HG02840 (cell line): ENCODE measurements around the gene AQP12B.
"Not testable (repeated sequence)": the region's sequence is repeated elsewhere in the genome, so short reads cannot be mapped to it uniquely, and the experiment has no call there.

Experiments used
- ATAC-seq: cut with Tn5 transposase; IDR thresholded peaks from one replicate; pipeline ENCODE4 v1.9.1; 2021; ENCODE audit warnings: mild to moderate bottlenecking, moderate library complexity, moderate number of reproducible peaks; ENCODE audit not compliant: unreplicated experiment, low FRiP score

AQP12B gene

DNA sequence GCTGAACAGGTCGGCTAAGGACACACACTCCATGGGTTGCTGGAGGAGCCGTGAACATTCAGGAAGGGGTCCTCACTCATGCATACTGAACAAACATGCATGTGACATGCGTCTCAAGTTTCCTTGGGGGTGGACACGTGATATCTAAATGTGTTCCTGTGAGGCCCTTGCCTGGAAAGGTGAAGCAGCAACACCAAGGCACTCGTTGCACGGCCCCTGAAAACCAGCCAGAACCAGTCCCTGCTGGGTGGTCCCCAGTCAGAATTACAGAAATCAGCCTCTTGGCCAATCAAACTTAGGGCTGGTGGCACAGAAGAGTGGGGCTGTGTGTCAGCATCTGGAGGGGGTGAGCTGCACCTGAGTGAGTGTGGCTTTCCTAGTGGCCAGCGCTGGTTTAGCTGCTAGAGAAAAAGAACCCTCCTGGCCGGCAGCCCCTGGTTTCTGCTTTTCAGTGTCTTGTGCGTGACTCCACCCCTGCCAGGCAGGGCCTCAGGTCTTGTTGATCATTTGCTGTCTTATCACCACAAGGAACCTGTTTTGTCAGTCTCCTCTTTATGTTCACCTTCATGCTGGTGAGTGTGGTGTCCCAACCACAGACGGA is 3.2 kb upstream of the AQP12B start:
- no peak for ATAC-seq

DNA sequence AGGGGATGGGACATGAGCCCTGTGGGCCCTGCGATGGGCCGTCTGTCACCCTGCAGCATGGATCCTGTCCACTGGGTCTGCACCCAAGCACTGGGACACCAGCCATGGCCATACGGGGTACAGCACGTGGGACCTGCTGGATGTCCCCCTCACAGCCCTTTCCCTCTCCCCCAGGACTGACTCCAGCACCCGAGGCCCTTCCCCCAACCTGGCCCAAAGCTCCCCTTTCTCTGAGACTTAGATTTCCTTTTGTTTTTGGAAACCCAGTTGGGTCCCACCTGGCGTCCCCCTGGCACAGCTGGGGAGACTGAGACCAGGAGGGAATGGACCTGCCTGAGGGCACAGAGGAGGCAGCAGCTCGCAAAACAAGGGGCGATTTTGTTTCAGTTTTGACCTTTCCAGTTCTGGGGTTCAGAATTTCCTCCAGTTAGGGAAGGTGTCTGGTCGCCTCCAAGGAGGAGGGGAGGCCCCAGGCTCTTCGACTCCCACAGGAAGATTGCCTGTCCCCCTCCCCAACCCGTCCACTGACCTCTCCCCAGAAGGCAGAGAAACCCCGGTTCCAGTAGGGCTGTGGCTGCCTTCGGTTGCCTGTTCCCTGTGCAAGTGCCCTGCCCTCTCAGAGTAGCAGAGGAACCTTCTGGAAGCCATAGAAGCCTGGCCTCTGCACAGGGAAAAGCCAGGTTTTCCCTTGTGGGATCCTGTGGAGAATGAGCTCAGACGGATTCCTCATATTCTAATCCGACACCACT is 1.5 kb upstream of the AQP12B start:
- ATAC-seq: not testable (repeated sequence)

DNA sequence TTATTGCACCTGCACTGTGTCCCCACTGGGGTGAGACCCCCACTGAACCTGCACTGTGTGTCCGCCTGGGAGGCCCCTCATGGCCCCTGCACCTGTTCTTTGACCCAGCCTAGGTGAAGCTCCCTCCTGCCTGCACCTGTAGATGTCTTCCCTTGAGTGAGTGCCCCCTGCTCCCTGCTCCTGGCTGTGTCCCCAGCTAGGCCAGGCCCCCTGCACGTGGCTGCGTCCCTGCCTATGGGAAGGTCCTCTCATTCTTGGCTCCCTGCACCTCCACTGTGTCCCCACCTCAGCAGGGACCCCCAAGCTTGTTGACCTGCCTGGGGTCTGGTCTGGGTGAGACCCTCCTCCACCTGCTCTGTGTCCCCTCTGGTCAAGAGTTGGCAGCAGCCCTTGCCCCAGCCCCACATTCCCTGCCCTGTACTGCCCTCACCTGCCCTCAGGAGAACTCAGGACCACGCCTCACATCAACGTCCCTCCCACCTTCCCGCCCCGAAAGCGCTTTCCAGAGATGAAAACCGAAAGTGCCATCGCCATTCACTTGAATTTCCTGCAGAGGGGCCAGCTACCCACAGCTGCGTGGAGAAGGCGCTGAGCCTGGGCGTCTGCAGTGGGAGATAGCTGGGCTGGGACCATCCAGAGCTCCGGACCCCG is 769 bp upstream of the AQP12B start:
- ATAC-seq: not testable (repeated sequence)

DNA sequence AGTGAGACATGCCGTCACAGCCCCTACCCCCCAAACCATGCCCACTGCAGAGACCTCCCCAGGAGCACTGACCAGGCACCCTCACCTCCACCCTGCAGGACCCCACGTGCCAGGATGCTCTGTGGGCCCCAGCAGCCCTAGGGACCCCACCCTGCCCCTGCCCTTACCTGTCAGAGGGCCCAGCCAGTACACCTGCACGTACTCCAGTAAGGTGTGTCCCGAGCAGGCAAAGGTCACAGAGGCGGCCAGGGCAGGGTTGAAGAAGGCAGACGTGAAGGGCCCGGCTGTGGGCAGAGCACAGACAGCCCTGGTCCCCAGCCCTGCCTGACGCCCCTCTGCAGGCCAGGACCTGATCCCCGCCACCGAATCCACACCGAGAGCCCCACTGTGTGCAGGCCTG is 2.5 kb downstream of the AQP12B start:
- not testable (repeated sequence) for ATAC-seq

DNA sequence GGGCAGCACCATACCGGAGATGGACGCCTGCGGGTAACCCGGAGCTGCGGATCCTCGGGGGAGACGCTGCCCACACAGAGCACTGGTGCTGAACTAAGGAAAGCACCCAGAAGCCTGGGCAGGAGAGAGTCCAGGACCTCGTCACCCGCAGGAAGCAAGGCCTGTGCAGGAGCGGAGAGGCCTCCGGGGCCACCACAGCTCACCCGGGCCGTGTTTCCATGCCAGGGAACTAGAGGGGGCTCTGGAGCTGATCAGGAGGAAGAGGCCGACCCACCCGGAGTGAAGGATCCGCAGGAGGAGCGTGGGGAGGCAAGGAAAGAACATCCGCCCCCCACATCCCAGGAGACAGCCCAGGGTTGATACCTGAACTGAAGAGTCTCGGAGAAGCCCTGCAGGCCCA is 3.8 kb downstream of the AQP12B start:
- not testable (repeated sequence) for ATAC-seq

DNA sequence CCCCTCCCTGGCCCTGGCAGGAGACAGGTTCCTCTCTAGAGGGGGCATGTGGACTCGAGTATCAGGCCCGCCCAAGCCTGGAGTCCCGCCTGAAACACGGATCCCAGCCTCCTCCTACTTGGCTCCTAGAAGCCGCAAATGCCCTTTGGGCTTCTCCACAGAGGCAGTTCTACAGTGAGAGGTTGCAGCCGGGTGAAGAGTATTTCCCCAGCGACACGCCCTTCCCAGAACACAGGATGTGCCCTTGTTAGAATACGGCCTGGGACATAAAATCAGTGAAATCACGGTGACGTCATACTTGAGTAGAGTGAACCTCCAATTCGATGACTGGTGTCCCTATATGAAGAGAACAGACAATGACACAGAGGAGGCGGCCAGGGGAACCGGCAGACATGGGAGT is 4.6 kb downstream of the AQP12B start:
- not testable (repeated sequence) for ATAC-seq

DNA sequence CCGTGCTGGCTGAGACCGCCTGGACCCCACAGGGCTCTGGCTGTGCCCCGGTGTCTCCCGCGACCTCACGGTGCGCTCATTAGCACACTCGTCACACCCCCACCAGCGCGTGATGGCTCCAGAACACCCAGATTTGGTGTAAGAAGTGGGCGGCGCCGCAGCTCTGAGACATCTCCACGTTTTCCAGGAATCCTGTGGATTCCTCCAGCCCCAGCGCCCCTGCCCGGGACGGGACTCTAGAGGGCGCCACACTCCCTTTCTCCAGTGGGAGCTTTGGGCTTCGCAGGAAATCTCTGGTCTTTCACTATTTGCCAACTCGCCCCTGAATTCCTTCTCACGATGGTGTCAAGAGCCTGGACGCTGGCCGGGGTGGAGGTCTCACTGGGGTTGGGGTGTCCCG is 7.3 kb downstream of the AQP12B start:
- not testable (repeated sequence) for ATAC-seq

DNA sequence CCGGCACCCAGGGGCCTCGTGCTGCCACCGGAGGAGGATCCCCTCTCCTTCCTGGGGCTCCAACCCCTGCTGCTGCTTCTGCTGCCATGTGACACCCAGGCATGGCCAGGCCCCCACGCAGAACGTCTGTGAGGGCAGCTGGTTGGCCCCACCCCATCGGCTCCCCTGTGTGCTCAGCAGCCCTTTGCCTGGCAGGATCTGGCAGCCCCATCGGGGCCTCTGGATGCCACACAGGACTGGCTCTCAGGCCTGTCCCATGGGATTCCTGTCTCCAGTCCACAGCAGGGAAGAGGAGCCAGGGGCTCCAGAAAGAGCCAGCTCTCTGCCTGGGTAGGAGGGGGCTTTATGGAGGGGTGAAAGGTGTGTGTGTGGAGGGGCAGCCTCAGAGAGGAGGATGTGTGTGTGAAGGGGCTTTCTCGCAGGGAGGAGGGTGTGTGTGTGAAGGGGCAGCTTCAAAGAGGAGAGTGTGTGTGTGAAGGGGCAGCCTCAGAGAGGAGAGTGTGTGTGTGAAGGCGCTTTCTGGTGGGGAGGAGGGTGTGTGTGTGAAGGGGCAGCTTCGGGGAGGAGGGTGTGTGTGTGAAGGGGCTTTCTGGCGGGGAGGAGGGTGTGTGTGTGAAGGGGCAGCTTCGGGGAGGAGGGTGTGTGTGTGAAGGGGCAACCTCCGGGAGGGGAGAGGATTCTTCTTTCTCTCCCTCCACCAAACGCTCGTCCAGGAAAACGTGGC is 8.1 kb downstream of the AQP12B start:
- not testable (repeated sequence) for ATAC-seq

DNA sequence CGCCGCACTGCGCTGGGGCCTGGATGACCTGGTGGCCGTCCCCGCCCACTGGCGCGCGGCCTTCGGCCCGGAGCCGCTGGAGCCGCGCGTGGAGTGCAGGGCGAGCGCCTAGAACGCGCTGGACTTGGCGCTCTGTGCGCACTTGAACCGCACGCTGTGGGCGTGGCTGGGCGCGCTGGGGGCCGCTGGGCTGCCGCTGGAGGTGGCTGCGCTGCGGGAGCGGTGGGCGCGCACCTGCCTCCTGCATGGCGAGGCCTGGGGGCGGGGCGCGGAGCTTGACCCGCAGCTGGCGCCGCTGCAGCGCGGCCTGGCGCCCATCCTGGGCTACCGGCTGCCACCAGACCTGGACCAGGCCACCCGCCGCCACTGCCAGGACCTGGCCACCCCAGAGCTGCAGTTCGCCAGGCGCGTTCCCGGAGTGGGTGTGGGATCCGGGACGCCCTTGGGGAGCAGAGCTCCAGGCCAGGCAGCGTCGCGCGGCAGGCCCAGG is 9.9 kb downstream of the AQP12B start:
- no peak for ATAC-seq

DNA sequence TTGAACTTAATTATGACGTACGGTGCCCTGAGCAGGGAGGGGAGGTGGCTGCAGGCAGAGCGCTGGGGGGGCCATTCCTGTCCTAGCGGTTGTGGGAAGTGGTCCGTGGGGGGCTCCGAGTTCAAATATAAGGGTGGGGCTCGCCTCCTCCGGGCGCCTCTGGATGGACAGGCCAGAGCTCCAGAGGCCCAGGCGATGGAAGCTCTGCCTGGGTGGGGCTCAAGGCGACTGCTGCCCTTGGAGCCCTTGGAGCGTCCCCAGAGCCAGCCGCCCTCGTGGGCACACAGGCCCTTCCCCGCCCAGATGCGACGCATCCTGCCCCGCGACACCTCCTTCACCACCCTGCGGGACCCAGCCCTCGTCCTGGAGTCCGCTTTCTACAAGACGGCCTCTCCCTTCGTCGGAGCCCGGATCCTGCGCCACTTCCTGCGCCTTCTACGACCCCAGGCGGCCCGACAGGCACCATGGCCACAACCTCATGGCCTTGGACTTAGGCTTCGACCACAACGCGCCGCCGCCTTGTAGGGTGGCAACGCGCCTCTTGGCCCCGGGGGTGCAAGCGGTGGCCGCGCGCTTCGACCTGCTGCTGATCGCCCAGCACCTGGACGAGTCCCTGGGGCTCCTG is 10.5 kb downstream of the AQP12B start:
- no peak for ATAC-seq

DNA sequence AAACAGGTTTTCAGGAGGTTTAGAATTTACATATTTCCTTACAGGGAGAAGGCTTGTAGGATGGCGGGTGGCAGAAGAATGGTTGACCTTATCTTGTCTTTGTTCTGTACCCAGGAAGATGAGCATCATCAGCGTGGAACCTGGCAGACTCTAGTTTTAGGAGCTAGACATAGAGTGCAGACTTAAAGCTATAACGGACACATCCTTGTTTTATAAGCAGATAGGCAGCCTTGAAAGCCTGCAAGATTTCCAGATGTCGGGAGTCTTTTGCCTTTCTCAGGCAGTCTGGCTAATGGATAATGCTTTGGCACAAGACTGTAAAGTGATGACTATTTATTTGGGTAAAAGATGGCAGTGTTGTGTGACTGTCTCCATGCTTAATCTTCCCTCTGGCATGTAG is 11.7 kb downstream of the AQP12B start:
- no peak for ATAC-seq

DNA sequence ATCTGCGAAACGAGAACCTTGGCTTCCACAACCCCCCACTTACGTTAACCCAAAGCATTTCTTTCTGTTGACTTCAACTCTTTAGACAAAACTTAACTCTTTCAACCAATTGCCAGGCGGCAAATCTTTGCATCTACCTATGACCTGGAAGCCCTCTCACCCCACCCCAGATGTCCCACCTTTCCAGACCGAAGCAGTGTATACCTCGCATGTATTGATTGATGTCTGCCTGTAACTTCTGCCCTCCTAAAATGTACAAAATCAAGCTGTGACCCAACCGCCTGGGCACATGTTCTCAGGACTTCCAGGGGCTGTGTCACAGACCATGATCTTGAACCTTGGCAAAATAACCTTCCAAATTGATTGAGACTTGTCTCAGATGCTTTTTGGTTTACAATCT is 12.3 kb downstream of the AQP12B start:
- no peak for ATAC-seq

DNA sequence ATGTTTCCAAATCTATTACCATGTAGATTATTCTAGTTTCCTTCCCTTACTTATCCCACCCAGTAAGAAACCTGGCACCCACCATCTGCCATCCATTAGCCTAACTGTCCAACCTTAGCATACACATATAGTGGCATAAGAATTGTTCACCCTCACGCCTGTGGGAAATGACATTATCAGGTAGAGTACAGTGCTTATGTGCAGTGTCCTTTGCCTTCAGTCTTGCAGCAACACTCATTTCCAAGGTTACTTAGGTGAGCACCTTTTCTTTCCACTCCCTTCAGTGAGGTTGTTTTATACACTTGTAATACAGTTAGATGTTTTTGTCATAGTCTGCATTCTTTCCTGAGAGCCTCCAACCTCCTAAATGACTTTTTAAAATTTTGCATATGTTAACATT is 18.1 kb downstream of the AQP12B start:
- no peak for ATAC-seq

DNA sequence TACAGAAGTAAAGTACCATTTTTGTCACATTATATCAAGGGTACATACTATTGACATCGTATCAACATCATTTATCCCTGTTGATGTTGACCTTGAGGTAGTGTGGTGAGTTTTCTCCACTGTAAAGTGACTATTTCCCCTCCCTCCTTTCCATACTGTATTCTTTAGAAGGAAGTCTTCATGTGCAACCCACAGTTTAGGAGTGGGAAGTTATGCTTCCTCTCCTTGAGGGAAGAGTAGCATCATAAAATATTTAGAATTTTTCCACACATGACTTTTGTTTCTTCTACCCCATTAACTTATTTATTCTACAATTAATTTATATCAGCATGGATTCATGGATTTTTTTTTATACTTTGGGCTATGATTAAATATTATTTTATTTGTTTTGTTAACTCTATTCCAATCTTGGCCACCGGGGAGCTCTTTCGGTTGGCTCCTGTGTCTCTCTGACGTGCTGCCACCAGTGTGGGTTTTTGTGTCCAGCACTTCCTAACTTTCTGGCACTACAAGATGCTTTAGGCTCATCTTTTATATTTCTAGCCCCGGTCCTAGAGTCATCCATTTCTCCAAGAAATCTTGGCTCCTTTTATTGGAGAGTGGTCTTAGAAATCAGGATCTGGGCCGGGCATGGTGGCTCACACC is 19.0 kb downstream of the AQP12B start:
- ATAC-seq: no peak

DNA sequence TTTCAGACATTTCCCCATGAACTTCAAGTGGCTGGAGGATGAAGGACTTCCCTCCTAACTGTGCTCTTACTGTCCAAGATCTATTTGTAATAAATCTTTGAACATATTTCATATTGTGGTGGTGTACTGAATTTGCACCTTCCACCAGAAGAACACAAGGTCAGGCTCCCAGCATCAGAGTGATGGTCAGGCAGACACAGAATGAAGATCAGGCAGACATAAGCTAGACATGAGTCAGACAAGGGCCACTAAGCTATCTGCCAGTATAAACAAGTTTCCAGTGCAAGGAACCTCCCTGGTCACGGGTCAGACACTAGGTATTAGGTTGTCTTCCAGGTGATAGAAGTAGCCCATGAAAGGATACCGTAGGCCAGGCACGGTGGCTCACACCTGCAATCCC is 20.0 kb downstream of the AQP12B start:
- ATAC-seq: no peak

DNA sequence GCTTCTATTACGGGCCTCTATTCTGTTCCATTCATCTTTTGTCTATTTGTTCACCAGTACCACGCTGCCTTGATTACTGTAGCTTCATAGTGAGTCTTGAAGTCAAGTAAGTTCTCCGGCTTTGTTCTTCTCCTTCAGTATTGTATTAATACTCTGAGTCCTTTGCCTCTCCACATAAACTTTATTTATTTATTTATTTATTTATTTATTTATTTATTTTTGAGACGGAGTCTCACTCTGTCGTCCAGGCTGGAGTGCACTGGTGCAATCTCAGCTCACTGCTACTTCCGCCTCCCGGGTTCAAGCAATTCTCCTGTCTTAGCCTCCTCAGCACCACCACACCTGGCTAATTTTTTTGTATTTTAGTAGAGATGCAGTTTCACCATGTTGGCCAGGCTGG is 22.8 kb downstream of the AQP12B start:
- not testable (repeated sequence) for ATAC-seq

DNA sequence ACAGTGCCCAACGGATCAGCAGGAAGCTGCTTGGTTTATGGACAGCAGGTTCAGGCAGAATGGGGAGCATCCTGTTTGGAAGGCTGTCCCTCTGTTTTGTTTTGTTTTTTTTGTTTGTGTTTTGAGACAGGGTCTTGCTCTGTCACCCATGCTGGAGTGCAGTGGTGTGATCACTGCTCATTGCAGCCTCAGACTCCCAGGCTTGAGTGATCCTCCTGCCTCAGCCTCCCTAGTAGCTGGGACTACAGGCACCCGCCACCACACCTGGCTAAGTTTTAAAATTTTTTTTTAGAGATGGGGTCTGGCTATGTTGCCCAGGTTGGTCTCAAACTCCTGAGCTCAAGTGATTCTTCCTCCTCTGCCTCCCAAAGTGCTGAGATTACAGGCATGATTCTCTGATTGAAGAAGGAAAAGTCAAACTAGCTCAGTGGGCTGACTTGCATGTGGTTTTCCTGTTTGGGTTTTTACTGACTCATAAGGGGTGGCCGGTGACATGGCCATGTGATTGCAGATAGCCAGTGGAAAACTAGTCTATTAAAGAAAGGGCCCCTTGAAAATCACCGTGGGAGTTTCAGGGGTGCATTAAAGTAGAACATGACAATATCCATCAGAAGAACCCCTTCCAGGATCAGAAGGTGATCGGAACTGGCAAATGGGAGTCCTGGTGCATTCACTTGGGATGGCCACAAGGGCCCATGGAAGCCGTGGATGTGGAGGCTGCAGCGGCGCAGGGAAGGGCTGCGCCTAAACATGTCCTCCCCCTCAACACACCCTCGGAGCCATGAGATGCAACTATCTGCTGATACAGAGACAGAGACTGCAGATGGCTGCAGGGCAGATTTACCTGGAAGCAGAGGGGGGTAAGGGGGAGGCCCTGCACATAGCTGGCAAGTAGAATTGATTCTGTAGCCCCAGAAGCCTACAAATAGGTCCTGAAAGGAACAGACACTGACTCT is 26.5 kb downstream of the AQP12B start:
- no peak for ATAC-seq

DNA sequence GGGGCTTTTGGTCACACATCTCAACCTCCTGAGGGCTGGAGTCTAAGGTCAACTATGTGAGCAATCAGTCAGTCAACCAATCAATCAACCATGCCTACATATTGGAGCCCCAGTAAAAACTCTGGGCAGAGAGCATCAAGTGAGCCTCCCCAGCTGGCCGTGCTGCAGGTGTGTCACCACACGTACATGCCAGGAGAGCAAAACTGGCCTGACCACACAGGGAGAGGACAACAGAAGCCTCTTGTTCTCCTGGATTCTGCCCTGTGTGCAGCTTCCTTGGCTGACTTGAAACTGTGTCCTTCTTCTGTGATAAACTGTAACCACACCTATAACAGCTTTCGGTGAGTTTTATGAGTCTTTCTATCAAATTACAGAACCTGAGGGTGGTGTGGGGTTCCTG is 31.5 kb downstream of the AQP12B start:
- ATAC-seq: no peak
